HPDE6-E6E7 (cell line): ENCODE data around the gene PTPRJ.

Experiments
- DNase-seq: peaks from one replicate; pipeline ENCODE4 v3.0.0; 2011; ENCODE audit warnings: missing footprints; ENCODE audit errors: extremely low spot score

The PTPRJ gene

DNA sequence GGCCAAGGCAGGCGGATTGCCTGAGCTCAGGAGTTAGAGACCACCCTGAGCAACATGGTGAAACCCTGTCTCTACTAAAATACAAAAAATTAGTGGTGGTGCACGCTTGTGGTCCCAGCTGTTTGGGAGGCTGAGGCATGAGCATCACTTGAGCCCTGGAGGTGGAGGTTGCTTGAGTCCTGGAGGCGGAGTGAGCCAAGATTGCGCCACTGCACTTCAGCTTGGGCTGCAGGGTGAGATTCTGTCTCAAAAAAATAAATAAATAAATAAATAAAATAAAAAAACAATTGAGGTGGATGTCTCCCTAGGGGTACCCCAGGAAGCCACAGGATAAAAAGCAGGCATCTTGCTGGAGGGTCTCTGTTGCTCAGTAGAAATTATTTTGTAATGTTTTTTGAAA is 14.1 kb downstream of the PTPRJ start:
- DNase-seq: no peak

GRCh38 chr11:47995360-47995769 is 15.0 kb downstream of the PTPRJ start:
- DNase-seq: no peak

- DNase-seq: no peak
Measured at GRCh38 chr11:47997063-47998053, 17.0 kb downstream of the PTPRJ start.

GRCh38 chr11:47998345-47998732 is 18.0 kb downstream of the PTPRJ start:
- no peak for DNase-seq

DNA sequence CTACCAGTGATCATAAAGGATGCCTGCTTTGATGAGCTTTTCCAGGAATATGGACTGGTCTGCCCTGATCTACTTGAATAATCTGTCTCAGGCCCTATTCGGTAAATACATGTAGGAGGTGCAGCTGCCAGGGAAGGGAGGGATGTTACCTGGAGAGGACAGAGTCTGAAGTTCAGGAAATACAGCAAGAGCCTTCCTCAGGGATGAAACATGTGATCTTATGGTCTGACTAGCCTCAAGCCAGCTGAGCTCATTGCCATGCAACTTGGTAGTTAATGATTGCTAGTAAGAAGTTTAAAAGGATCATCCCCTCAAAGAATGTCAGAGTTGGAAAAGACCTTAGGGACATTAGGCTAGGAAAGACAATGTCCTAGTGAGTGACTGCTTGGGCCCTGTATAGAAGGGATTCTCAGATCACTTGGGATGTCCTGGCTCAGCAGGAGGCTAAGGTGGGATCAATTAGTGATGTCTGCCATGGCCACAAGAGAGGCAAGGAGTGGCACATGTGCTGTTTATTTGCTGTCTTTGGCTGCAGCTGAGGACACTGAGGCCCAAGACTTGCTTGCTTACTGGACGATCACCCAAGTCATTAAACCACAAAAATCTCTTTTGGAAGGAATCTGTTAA is 18.5 kb downstream of the PTPRJ start:
- no peak for DNase-seq

GRCh38 chr11:48000432-48000831 is 20.1 kb downstream of the PTPRJ start:
- no peak for DNase-seq

DNA sequence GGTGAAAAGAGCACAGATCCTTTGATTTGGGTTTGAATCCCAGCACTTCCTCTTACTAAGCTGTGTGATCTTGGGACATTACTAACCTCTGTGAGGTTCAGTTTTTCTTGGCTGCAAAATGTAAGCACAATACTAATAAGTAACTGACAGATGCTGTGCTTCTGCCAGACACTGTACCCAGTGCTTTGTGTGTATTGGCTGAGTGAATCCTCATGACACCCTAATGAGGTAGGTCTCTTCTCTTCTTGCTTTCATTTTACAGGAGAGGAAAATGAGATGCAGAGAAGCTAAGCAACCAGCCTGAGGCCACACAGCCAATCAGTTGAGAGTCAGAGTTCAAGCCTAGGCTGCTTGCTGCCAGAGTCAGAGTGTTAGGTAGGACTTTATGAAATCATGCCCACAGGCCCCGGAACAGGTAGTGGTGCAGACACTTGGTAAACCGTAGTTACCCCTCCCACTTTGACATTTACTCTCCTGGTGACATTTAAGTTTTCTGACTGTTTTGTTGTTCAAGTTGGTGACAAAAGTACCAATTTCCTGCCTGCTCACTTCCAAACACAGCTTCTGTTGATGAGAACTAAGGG is 21.2 kb downstream of the PTPRJ start:
- DNase-seq: no peak

GRCh38 chr11:48002561-48002960 is 22.2 kb downstream of the PTPRJ start:
- DNase-seq: no peak

DNA sequence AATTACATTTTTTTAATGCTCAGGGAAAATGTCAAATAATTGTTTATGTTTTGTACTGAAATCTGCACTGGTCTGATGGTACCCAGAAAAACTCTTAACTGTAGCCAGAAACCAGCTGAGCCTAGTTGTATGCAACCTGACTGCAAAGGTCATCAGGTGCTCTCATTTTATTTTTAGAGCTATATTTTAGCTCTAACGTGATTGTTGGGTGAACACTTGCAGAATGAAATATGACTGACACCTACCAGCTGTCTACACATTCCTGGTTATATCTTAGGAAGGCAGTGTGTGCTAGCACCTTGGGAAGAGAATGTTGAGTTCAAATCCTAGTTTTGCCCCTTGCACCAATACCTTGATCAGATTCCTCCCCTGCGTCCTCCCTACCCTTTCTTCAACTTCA is 23.6 kb downstream of the PTPRJ start:
- DNase-seq: no peak

DNA sequence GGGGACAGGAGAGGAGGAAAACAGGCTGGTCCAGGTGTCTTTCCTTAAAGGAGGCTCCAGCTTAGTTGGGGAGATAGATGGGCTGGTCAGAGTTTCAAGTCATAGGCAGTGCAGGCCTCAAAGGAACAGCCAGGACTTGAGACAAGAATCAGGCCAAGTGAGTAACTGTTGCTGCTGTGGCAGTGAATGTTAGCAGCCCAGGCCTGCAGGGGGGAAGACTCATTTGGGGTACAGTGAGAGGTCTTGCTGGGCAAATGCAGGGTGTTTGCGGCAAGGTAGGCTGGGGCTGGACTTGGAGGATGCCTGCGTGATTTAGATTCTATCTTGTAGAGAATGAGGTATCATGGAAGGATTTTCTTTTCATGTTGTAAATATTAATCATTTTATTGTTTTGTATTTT is 24.1 kb downstream of the PTPRJ start:
- no peak for DNase-seq

- DNase-seq: no peak
Measured at GRCh38 chr11:48005136-48005535, 24.8 kb downstream of the PTPRJ start.

GRCh38 chr11:48005831-48006270 is 25.5 kb downstream of the PTPRJ start:
- DNase-seq: no peak

DNA sequence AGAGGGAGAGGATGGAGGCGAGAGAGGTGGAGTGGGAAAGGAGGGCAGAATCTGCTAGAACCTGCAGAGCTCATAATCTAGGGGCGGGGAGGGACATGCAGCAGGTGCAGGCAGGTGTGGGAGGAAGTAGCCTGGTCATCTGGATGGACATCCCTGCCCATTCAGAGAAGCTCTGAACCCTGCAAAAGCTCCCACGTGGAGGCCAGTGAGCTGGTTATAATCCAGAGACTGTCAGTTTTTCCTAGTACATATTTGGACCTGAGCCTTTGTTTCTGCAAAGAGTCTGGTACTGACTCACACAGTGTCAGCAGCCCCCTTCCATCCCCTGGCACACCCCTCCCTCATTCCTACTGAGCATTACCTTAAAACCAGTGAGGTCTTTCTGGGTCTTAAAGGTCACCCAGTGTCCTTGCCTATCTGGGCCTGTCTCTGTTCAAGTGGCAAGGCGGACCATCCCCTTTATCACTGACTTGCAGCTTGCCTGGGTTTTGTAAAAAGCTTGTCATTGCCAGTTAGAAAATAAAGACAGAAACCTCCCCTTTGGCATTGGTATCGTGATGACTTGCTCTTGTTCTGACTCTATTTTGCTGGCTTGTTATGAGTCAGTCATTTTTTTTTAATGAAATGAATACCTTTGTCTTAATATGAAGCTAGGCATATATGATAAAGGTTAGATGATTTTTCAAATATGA is 26.1 kb downstream of the PTPRJ start:
- peak; percentile 56 for DNase-seq

- no peak for DNase-seq
Measured at GRCh38 chr11:48007677-48008076, 27.3 kb downstream of the PTPRJ start.

DNA sequence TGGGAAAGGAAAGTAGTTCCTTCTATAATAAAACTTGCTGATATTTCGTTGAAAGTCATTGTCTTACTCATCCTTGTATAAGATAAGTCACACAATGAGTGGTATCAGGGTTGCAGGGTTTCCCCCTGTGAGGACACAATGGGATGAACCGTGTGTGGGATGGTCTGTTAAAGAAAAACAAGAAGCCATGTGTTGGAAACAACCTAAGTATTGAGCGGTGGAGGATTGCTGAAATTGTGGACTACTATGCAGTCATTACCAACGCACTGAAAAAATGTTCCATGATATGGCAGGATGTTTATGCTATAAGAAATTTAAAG is 28.6 kb downstream of the PTPRJ start:
- DNase-seq: no peak

DNA sequence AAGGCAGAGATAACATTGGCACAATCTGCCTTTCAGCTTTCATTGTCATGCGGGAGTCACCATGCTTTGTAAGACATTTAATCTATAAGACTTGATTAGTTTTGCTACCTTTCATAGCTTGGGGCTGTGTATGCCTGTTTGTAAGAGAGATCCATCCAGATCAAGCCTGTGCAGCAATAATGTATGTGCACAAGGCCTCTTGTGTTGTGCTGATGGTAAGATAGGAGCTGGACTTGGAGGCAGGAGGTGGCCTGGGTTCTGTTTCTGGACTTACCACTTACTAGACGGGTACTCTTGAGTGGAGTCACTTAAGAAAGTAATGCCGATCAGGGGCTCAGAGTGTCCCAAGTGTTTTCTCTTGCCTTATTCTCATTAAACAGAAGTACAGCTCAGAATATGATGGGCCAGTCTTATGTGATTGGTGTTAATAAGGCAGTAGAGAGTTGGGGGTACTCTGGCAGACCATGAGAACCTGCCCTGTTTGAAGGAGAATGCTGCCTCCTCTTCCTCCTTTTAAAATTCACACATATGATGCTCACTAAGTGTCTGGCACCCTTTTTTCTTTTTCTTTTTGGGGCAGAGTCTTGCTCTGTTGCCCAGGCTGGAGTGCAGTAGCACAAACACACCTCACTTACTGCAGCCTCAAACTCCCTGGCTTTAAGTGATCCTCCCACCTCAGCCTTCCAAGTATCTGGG is 30.9 kb downstream of the PTPRJ start:
- DNase-seq: no peak

DNA sequence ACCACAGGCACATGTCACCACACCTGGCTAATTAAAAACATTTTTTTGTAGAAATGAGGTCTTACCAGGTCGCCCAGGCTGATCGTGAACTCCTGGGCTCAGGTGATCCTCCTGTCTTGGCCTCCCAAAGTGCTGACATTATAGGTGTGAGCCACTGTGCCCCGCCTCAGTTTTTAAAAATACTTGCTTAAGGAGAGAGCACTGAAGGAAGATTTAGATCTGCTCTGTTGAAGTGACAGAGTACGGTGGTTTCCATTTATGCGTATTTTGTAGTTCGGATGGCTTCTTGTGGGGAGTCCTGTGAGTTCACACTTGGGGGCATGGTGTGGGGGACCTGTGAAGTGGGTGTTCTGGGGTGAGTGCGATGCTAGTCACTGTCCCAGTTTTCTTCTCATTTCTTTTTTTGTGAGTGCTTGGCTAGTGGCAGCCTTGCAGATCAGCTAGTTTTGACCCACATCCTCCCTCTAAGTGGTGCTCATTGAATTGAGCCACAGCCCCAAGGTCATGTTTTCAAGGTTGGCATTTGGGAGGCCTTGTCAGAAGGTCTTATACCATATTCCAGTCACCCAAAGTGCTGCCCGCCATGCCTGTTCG is 31.5 kb downstream of the PTPRJ start:
- no peak for DNase-seq

DNA sequence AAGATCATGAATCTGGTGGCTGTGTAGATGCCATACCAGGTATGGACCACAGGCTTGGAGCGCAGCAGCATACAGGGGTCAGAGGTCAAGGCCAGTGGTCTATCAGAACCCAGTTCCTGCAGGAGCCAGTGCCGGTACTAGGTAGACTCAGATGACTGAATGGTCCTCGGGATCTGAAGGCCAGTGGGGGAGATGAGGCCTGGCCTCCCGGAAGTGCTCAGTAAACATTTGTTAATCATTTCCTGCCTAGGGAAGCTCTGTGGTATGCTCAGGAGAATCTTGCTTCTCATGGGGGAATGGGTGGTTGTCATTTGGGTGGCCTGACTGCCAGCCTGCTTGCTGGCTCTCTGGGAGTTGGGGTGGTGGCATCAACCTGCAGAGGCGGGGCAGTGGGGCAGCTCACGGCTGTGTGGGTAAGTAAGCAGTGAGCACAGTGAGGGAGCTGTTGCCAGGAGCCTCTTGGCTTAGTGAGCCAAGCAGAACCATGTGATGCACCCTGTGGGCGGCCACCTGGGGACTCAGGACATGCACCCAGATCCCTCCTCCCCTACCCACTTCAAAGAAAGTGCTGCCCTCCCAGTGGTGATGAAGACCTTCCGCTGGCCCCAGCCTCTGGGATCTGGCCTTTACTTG is 33.0 kb downstream of the PTPRJ start:
- DNase-seq: no peak

- DNase-seq: no peak
Measured at GRCh38 chr11:48014917-48015316, 34.6 kb downstream of the PTPRJ start.

- no peak for DNase-seq
Measured at GRCh38 chr11:48017105-48017830, 36.9 kb downstream of the PTPRJ start.
